ENCODE data around the gene CNTF.

- TF ChIP-seq CTCF (conservative IDR thresholded peaks at IDR 0.05; ENCODE audit: low read depth, low read length) (no peak), POLR2A (IDR thresholded peaks at IDR 0.05; ENCODE audit: low read depth, low read length) (no peak), RFX5 (IDR thresholded peaks at IDR 0.05; ENCODE audit: low read depth, low read length) (no peak), MXI1 (IDR thresholded peaks at IDR 0.05; ENCODE audit: borderline replicate concordance, low read depth, low read length) (no peak), BHLHE40 (IDR thresholded peaks at IDR 0.05; ENCODE audit: low read depth, low read length) (no peak), MAFK (IDR thresholded peaks at IDR 0.05; ENCODE audit: low read depth, low read length) (no peak)
Observed at GRCh38 chr11:58575377-58576020, 47.0 kb upstream of the CNTF start, which contains the start of gene LPXN.
